HG02938 (cell line): Measurements from ENCODE around the gene MYZAP.

Experiments
- ATAC-seq: cut with Tn5 transposase; IDR thresholded peaks from one replicate; pipeline ENCODE4 v1.9.1; 2021; ENCODE audit warnings: mild to moderate bottlenecking, moderate library complexity; ENCODE audit not compliant: unreplicated experiment

The MYZAP gene

DNA sequence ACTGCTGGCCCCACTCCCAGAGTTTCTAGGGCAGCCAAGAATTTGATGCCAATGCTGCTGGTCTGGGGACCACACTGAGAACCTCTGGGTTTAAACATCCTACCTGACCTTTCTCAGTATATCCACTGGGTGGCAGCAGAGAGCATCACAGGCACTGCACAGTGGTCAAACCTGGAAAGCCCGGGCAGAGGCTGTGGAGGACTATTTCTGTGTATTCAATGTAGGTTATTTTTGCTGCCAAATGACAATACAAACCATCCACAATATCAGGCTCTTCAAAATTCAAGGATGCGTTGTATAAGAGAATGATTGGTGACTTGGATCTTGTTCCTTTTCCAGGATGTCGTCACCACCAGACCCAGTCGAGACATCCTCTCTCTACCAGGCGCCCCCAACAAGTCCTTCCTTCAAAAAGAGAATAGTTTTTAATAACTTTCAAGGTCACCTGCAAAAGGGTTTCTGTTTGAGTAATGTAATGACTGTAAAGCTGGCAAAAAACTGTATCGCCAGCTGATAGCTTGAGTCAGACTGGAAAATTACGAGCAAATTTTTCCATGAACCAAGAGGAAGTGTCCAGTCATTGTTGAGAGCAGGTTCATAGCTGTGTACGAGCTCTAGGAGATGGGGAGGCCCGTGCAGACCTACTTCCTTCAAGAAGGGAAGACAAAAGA lies 30.5 kb upstream of the MYZAP start:
- peak; percentile 88 for ATAC-seq

DNA sequence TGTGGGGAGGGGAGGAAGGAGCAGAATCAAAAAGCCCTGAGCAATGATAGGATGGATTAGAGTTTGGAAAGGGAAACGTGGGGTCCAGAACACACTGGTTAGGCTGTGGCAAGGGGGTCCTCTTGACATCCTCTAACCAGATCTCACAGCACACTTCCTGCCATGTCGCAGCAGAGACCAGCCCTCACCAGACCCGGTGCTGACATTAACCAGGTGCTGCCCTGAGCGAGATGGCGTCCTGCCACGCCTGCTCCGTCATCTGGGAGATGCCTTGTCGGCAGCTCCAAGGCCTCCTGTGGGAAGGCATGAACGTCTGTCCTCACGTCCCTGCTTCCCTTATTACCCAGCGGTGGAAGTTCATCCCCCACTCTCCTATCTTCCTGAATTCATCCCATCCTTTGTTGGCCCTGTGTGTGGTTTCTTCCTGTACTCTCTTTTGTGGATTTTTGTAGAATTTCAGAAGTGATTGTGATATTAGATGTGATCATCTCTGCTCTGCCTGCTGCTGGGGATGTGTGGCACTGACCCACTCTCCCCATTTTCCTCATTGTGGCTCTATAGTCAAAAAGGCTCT lies 29.4 kb upstream of the MYZAP start:
- no peak for ATAC-seq

GRCh38 chr15:57563416-57563815 lies 28.3 kb upstream of the MYZAP start:
- ATAC-seq = no peak

GRCh38 chr15:57565311-57565710 lies 26.4 kb upstream of the MYZAP start:
- ATAC-seq = no peak

GRCh38 chr15:57566834-57567233 lies 24.9 kb upstream of the MYZAP start:
- ATAC-seq = no peak

DNA sequence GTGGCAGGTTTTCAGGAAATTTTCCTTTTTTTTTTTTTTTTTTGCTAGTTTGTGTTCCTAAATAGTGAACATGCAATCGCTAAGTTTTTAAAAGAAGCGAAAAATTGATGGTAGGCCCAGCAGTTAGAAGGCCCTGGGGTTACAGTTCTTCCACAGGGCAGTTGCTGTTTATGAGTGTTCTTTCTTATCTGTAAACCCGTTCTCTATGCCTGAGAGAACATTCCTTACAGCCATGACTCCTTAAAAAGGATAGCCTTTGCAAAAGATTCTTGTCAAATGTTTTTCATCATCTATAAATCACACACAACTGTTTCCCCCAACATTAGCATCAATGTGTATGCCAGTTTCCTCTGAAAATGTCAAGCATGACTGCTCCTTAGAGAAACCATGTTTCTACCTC lies 23.8 kb upstream of the MYZAP start:
- ATAC-seq = no peak

GRCh38 chr15:57568299-57568698 lies 23.4 kb upstream of the MYZAP start:
- ATAC-seq = no peak

GRCh38 chr15:57570340-57570739 lies 21.4 kb upstream of the MYZAP start:
- ATAC-seq = no peak

GRCh38 chr15:57570994-57571393 lies 20.7 kb upstream of the MYZAP start:
- no peak for ATAC-seq

DNA sequence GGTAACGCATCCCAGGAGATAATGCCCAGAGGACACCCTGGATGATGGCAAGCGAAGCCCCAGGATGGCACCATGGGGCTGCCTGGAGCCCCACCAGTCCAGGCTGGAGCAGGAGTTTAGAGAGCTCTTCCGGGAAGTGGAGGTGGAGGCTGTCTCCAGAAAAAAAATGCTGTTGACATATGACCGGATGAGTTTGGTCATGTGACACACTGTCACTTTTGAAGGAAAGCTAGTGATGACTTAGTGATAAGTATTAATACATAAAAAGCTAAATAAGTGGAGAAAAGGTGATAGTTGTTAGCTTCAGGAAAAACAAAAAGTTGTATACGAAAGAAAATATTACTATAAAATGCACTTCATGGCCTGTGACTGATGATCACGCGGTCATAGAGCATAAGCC lies 20.0 kb upstream of the MYZAP start:
- ATAC-seq = no peak

- ATAC-seq = no peak
Observed at GRCh38 chr15:57572468-57572867, 19.2 kb upstream of the MYZAP start.

DNA sequence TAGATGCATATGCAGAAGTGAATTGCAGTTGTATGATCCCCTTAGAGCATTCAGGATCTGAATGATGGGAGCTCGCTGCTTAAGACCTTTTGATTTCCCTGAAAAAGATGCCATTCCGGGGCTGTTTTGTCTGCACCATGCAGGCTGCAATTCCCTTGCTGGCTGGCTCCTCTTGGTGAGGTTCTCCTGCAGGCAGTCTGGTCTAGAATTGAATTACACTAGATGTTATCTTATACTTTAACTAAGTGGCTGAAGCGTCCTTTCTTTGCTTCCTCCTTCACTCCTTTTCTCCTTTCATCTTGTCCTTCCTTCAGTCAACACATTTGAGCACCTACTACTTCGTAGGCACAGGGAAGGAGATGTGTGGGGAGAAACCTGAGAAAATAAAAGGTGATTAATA lies 18.6 kb upstream of the MYZAP start:
- ATAC-seq = no peak

DNA sequence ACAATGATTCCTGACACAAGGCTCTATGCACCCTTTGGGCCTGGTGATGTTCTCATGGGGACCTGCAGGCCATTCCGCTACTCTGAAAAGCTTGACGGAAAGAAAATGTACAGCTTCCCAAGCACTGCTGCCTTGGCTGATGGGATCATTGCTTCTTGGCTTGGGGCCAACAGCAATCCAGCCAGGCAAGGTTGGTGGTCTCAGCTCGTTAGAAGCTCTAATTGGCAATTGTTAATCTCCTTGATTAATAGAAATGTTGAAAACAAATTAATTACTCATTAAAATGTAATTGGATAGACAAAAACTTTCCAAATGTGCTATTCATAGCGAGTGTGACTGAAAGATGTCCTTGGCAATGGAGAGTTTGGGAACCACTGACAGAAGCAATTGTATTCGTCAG lies 16.3 kb upstream of the MYZAP start:
- no peak for ATAC-seq

DNA sequence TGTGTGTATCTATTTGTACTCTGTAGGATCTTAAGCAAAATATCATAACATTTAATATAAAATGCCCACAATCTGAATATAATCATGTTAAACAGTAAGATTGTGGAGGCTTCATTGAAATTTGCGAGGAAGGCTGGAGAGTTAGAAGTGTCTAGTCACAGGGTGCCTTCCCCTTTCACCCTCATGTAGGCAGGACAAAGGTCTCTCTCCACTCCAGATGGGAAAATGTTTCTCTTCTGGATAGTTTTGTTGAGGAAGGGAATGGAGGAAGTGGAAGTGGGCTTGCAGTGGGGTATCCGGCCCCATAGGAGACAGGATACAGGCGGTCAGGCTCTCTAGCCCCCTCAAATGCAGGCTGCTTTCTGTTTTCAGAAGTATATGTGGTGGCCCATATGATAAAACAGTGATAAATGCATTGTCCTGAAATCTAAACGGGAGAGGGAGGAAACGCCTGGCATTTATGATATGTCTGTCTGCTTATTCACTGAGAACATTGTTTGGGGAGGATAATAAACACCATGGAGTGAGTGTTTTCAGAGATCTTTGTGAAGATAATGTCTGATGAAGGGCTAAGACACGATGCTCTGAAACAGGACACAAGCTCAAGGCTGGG lies 13.3 kb upstream of the MYZAP start:
- ATAC-seq = no peak

DNA sequence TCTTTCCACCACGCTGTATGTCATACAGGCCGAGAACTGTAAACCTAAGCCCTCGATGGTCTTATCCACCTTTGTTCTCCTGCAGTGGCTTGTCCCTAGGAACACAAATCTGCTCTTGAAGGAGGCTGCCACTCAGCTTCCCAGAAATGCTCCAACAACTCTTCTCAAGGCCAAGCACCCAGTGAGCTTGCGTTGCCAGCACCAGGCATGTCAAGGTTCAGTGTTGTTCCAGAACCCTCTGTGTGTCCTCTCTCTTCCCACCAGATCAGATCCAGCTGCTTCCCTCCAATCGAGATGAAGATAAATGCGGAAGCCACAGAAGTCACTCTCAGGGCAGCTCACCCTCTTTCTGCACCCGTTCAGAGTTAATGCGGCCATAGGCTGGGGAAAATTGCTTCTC lies 11.3 kb upstream of the MYZAP start:
- ATAC-seq = no peak

GRCh38 chr15:57580866-57581265 lies 10.8 kb upstream of the MYZAP start:
- no peak for ATAC-seq

DNA sequence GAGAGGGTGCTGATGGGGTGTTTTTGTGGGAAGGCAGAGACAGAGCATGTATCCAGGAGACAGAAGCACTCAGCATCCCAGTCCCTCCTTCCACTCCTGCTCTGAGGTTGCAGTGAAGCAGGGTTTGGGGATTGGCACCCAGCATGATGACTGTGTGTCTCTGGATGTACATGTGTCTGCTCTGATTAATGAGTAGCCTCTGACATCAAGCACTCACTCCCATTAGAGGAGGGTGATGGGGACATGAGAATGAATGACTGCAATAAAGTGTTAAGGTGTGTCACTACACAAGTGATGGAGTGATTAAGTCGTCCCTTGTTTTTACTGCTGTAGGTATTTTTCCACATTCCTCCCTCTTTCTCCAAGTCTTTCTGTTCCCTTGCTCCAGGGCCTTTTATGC lies 9.6 kb upstream of the MYZAP start:
- no peak for ATAC-seq

DNA sequence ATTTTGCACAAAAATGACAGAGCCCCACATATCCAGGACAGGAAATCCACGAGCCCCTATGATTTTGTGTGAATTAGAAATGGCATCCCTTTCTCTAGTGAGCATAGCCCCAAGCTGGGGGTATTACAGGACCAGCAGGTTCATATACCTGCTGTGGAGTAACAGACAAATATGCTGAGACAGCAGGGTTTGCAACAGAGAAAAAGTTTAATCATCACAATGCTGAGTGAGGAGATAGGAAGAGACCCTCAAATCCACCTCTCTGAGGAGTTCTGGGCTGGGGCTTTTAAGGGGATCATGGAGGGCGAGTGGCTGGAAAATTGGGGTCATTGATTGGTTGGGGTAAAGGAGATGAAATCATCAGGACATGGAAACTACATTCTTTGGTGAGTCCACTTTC lies 8.4 kb upstream of the MYZAP start:
- no peak for ATAC-seq

DNA sequence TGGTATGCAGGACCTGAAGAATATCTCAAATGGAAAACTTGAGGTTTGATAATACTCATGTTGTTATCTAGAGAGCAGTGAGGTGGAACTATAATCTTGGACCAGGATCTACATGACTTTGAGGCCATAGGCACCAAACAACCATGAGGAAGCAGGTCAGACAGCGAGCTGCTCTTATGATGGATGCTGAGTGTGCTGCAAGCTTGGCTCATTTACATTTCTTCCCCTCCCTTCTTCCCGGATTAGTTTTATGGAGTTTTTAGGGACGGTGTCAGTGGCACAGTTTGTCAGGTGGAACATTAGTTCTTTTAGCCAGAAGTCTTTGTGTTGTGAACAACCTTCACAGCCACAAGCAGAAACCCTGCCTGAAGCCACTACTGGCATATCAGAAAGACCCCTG lies 8.0 kb upstream of the MYZAP start:
- ATAC-seq = no peak

- no peak for ATAC-seq
Observed at GRCh38 chr15:57586661-57587424, 4.9 kb upstream of the MYZAP start.

- ATAC-seq = no peak
Observed at GRCh38 chr15:57589281-57589680, 2.4 kb upstream of the MYZAP start.

DNA sequence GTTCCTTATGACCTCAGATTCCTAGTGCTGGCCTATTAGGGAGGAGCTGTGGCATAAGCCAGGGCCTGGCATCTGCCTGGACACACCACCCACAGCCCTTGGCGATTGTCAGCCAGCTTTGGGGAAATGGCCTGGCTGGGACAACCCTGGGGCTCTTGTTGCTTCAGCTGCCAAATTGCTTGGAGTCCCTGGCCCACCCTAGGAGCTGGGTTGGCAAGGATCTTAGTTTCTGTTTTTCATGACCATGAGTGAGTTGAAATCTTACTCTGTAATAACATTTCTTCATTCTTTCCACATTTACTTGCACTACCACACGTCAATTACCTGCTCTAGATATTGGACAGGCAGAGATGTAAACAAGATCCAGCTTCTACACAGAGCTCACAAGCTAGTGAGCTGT lies 1.9 kb upstream of the MYZAP start:
- no peak for ATAC-seq
